Tibial artery (tissue), 4 donors: ENCODE measurements around the gene BMP5.

Experiments used
- DNase-seq, 2 donors: peaks; one replicate each; pipeline ENCODE4 v3.0.0-alpha.2; 2019
- H3K27ac ChIP-seq, 2 donors: fragments of 200-600 bp; sonication (generic) in 1 of 2; 1 replicate in 1 of 2; 2 replicates in 1 of 2; pipeline ENCODE4 v1.5.1; 2018 to 2019; ENCODE audit warnings: mild to moderate bottlenecking in 1 of 2
- H3K27me3 ChIP-seq, 2 donors: fragments of 200-600 bp; sonication (generic) in 1 of 2; one replicate each; pipeline versions ENCODE4 v1.5.1 to v1.6.0; 2016 to 2019
- H3K36me3 ChIP-seq, 3 donors: fragments of 200-600 bp; sonication (generic) in 2 of 3; one replicate each; pipeline ENCODE4 v1.5.1; 2016 to 2019; ENCODE audit warnings: mild to moderate bottlenecking in 2 of 3
- H3K4me1 ChIP-seq, 4 donors: fragments of 200-600 bp; sonication (generic) in 2 of 4; 1 replicate in 3 of 4; 2 replicates in 1 of 4; pipeline ENCODE4 v1.5.1; 2016 to 2019
- H3K4me3 ChIP-seq, 2 donors: fragments of 200-600 bp; sonication (generic) in 1 of 2; 1 replicate in 1 of 2; 2 replicates in 1 of 2; pipeline ENCODE4 v1.5.1; 2018 to 2019; ENCODE audit warnings: mild to moderate bottlenecking in 2 of 2
- H3K9me3 ChIP-seq, 3 donors: fragments of 200-600 bp; sonication (generic) in 1 of 3; one replicate each; pipeline ENCODE4 v1.5.1; 2016 to 2019
- CTCF ChIP-seq, 2 experiments: fragments of 200-600 bp in 1 of 2; fragments of 450-650 bp in 1 of 2; IDR thresholded peaks; one replicate each; pipeline ENCODE4 v1.5.1; 2017 to 2019; ENCODE audit warnings: antibody characterized with exemption in 2 of 2, mild to moderate bottlenecking in 1 of 2, moderate library complexity in 1 of 2
- intact Hi-C: fragments of 100-400 bp; cut with DNase I; formaldehyde crosslinking; loops from one replicate; pipeline ENCODE4 v1.15.0; 2023; ENCODE audit warnings: low total_unique reads

Gene BMP5

GRCh38 chr6:55835220-55835619 is 40.2 kb downstream of the BMP5 start:
- H3K27ac ChIP-seq: no peak overlapping the region
- no peaks in the 10 kb centered on the region for H3K27me3 ChIP-seq
- no peaks in the 10 kb centered on the region for H3K9me3 ChIP-seq
- no peaks in the 10 kb centered on the region for H3K4me1 ChIP-seq
- no peak for TF ChIP-seq CTCF (IDR thresholded peaks at IDR 0.05)
- no peak for DNase-seq
- intact Hi-C loops: no loop called here
- no peak overlapping the region for H3K4me3 ChIP-seq
- no peaks in the 10 kb centered on the region for H3K36me3 ChIP-seq

GRCh38 chr6:55833284-55833683 is 42.1 kb downstream of the BMP5 start:
- intact Hi-C loops: no loop called here
- no peaks in the 10 kb centered on the region for H3K27me3 ChIP-seq
- DNase-seq: no peak
- no peak overlapping the region for H3K4me3 ChIP-seq
- no peaks in the 10 kb centered on the region for H3K9me3 ChIP-seq
- no peaks in the 10 kb centered on the region for H3K36me3 ChIP-seq
- no peak for TF ChIP-seq CTCF (IDR thresholded peaks at IDR 0.05)
- H3K4me1 ChIP-seq: no peaks in the 10 kb centered on the region
- no peak overlapping the region for H3K27ac ChIP-seq

- H3K4me3 ChIP-seq: no peak overlapping the region
- intact Hi-C loops: no loop called here
Measured at GRCh38 chr6:55827818-55828522, 47.4 kb downstream of the BMP5 start.

GRCh38 chr6:55826941-55827340 is 48.4 kb downstream of the BMP5 start:
- intact Hi-C loops: no loop called here

More at GRCh38 chr6:55827818-55828522, 47.4 kb downstream of the BMP5 start:
- DNase-seq: no peak
- H3K27me3 ChIP-seq: no peaks in the 10 kb centered on the region
- no peak for TF ChIP-seq CTCF (IDR thresholded peaks at IDR 0.05)
- no peaks in the 10 kb centered on the region for H3K4me1 ChIP-seq
- no peaks in the 10 kb centered on the region for H3K9me3 ChIP-seq
- no peak overlapping the region for H3K27ac ChIP-seq
- H3K36me3 ChIP-seq: no peaks in the 10 kb centered on the region

GRCh38 chr6:55825402-55826051 is 49.9 kb downstream of the BMP5 start:
- intact Hi-C loops: no loop called here
- no peaks in the 10 kb centered on the region for H3K9me3 ChIP-seq
- no peak for DNase-seq
- H3K36me3 ChIP-seq: no peaks in the 10 kb centered on the region
- no peak for TF ChIP-seq CTCF (IDR thresholded peaks at IDR 0.05)
- H3K4me3 ChIP-seq: no peak overlapping the region
- no peaks in the 10 kb centered on the region for H3K27me3 ChIP-seq
- H3K27ac ChIP-seq: no peak overlapping the region
- no peaks in the 10 kb centered on the region for H3K4me1 ChIP-seq

More at GRCh38 chr6:55826941-55827340, 48.4 kb downstream of the BMP5 start:
- Histone ChIP-seq H3K9me3 (no peaks in the 10 kb centered on the region), H3K4me3 (no peak overlapping the region), H3K36me3 (no peaks in the 10 kb centered on the region), H3K27me3 (no peaks in the 10 kb centered on the region), H3K27ac (no peak overlapping the region), H3K4me1 (no peaks in the 10 kb centered on the region)
- TF ChIP-seq CTCF (IDR thresholded peaks at IDR 0.05): no peak
- DNase-seq: no peak
